Measurements from ENCODE around the gene IL2RA.

DNA sequence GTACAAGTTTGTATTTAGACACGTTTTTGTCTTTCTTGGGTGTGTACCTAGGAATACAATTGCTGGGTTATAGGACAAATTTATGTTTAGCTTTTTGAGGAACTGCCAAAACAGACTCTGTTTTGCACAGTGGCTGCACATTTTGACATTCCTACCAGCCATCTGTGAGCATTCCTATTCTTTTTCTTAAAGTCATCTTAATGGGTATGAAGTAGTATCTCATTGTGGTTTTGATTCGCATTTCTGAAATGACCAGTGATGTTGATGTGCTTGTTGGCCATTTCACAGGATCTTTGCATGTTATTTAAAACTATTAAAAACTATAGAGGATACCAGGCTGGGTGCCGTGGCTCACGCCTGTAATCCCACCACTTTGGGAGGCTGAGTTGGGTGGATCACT lies 52.2 kb downstream of the IL2RA start:
- TF ChIP-seq POLR2AphosphoS5 (IDR thresholded peaks at IDR 0.05) (no peak), CTCF (IDR thresholded peaks at IDR 0.05 in 8 of 11, conservative IDR thresholded peaks at IDR 0.05 in 3 of 11) (no peak), POLR2A (IDR thresholded peaks at IDR 0.05) (no peak)

Data from spleen (tissue), 7 donors.